OCI-LY7 (cell line): Measurements from ENCODE around the gene TMEM270. TPM values are rescaled to one million over a fixed set of nuclear protein-coding genes. Genes with fewer than 3 reads are reported as not detected.

Experiments used
- BruUV-seq: library from RNA; stranded (reverse); fragments of 400-500 nt; replicated peaks from 2 replicates; lab custom pipeline; 2021; lab: Mats Ljungman, UMichigan
- CTCF ChIA-PET: fragments of 300-600 bp; sonication (Branson Sonifier 250); formaldehyde crosslinking; loops from one replicate; lab custom pipeline; 2022; ENCODE audit warnings: antibody characterized with exemption; ENCODE audit not compliant: unreplicated experiment; lab: Charles Lee
- POLR2A ChIA-PET: fragments of 300-600 bp; sonication (Branson Sonifier 250); formaldehyde crosslinking; loops from one replicate; lab custom pipeline; 2022; ENCODE audit warnings: antibody characterized with exemption; lab: Charles Lee
- DNase-seq: peaks from one replicate; pipeline ENCODE4 v3.0.0-alpha.2; 2015; ENCODE audit warnings: low spot score
- H2AFZ ChIP-seq: fragments of 200-600 bp; sonication (generic), shearing (Covaris generic); 2 replicates; pipeline ENCODE4 v1.6.1; 2014; ENCODE audit warnings: mild to moderate bottlenecking, antibody characterized with exemption, low read length, moderate library complexity
- H3K27ac ChIP-seq: fragments of 200-600 bp; sonication (generic); 2 replicates; pipeline ENCODE4 v1.5.1; 2014; ENCODE audit warnings: mixed run types, low read depth, mild to moderate bottlenecking, moderate library complexity, low read length, inconsistent platforms; ENCODE audit not compliant: poor library complexity, severe bottlenecking
- H3K36me3 ChIP-seq: fragments of 200-600 bp; sonication (generic); 2 replicates; pipeline ENCODE4 v1.6.1; 2014; ENCODE audit warnings: mild to moderate bottlenecking, antibody characterized with exemption, low read length, moderate library complexity, mixed read lengths; ENCODE audit not compliant: insufficient read depth
- H3K4me1 ChIP-seq: fragments of 200-600 bp; sonication (generic); 2 replicates; pipeline ENCODE4 v1.5.1; 2014; ENCODE audit warnings: mild to moderate bottlenecking, low read length; ENCODE audit not compliant: insufficient read depth, poor library complexity, severe bottlenecking
- H3K4me2 ChIP-seq: fragments of 200-600 bp; sonication (generic); 2 replicates; pipeline ENCODE4 v1.6.1; 2014; ENCODE audit warnings: mild to moderate bottlenecking, low read length
- H3K4me3 ChIP-seq: fragments of 200-600 bp; sonication (generic); 2 replicates; pipeline ENCODE4 v1.5.1; 2014; ENCODE audit warnings: mild to moderate bottlenecking, low read depth, low read length; ENCODE audit not compliant: poor library complexity, severe bottlenecking
- H3K79me2 ChIP-seq: fragments of 200-600 bp; sonication (generic); 2 replicates; pipeline ENCODE4 v1.6.1; 2016; ENCODE audit warnings: low read depth, mild to moderate bottlenecking, low read length, moderate library complexity, mixed read lengths; ENCODE audit not compliant: insufficient read depth
- H3K9me2 ChIP-seq: fragments of 200-600 bp; sonication (generic); 2 replicates; pipeline ENCODE4 v1.6.1; 2016; ENCODE audit warnings: mild to moderate bottlenecking, low read length, mixed read lengths; ENCODE audit not compliant: insufficient read depth
- H3K9me3 ChIP-seq: fragments of 200-600 bp; sonication (generic); 2 replicates; pipeline ENCODE4 v1.6.1; 2014; ENCODE audit warnings: mild to moderate bottlenecking, mixed run types, low read length, mixed read lengths
- H4K20me1 ChIP-seq: fragments of 200-600 bp; sonication (generic); 2 replicates; pipeline ENCODE4 v1.6.1; 2014; ENCODE audit warnings: mild to moderate bottlenecking, antibody characterized with exemption, low read length, moderate library complexity, mixed read lengths; ENCODE audit not compliant: insufficient read depth
- EZH2phosphoT487 ChIP-seq: fragments of 200-600 bp; sonication (generic); IDR thresholded peaks from 2 replicates; pipeline ENCODE4 v1.6.1; 2018; ENCODE audit warnings: low read depth, borderline replicate concordance, mild to moderate bottlenecking, mixed run types, antibody characterized with exemption, low read length, moderate library complexity, mixed read lengths
- intact Hi-C: fragments of 100-400 bp; cut with micrococcal nuclease; formaldehyde crosslinking; loops from one replicate; pipeline ENCODE4 v1.10.0; 2022; ENCODE audit not compliant: unreplicated experiment
- total RNA-seq, 2 experiments: library from RNA; depleted of rRNA in 1 of 2; stranded (reverse); fragments of >200 nt in 1 of 2; shearing (Covaris generic) in 1 of 2; gene quantifications; 2 replicates each; pipeline ENCODE4 v1.2.3, GENCODE V29; 2014 to 2022
- TF ChIP-seq, protein P1 (sequence below): fragments of 200-600 bp; sonication (generic); conservative IDR thresholded peaks from 2 replicates; pipeline ENCODE4 v1.5.1; 2014; ENCODE audit warnings: mild to moderate bottlenecking, antibody characterized with exemption, low read length, moderate library complexity, mixed read lengths

Gene TMEM270
- total RNA-seq, 2 experiments from 2014 or later = not detected

DNA sequence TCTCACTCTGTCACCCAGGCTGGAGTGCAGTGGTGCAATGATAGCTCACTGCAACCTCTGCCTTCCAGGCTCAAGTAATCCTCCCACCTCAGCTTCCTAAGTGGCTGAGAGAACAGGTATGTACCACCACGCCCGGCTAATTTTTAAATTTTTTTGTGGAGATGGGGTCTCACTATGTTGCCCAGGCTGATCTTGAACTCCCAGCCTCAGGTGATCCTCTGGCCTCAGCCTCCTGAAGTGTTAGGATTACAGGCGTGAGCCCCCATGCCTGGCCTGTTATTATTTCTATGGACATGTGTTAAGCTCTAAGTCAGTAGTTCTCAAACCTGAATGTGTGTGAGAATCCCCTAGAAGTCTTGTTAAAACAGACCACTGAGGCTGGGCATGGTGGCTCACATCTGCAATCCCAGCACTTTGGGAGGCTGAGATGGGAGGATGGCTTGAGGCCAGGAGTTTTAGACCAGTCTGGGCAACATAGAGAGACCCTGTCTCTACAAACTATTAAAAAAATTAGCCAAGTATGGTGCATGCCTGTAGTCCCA lies 24.5 kb downstream of the TMEM270 start:
- Histone ChIP-seq H3K4me2 (no peak overlapping the region), H2AFZ (no peak overlapping the region), H3K4me3 (no peak overlapping the region), H3K4me1 (no peaks in the 10 kb centered on the region), H3K27ac (no peak overlapping the region), H3K9me3 (no peaks in the 10 kb centered on the region), H3K79me2 (no peaks in the 10 kb centered on the region), H3K36me3 (no peaks in the 10 kb centered on the region), H4K20me1 (no peaks in the 10 kb centered on the region), H3K9me2 (no peaks in the 10 kb centered on the region)
- ChIA-PET POLR2A (no interaction called here), CTCF (no interaction called here)
- intact Hi-C loops = no loop called here
- no peak for DNase-seq
- TF ChIP-seq, protein P1, sequence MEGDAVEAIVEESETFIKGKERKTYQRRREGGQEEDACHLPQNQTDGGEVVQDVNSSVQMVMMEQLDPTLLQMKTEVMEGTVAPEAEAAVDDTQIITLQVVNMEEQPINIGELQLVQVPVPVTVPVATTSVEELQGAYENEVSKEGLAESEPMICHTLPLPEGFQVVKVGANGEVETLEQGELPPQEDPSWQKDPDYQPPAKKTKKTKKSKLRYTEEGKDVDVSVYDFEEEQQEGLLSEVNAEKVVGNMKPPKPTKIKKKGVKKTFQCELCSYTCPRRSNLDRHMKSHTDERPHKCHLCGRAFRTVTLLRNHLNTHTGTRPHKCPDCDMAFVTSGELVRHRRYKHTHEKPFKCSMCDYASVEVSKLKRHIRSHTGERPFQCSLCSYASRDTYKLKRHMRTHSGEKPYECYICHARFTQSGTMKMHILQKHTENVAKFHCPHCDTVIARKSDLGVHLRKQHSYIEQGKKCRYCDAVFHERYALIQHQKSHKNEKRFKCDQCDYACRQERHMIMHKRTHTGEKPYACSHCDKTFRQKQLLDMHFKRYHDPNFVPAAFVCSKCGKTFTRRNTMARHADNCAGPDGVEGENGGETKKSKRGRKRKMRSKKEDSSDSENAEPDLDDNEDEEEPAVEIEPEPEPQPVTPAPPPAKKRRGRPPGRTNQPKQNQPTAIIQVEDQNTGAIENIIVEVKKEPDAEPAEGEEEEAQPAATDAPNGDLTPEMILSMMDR = no peak
- TF ChIP-seq EZH2phosphoT487 = no peak
- BruUV-seq = no TSS peak

DNA sequence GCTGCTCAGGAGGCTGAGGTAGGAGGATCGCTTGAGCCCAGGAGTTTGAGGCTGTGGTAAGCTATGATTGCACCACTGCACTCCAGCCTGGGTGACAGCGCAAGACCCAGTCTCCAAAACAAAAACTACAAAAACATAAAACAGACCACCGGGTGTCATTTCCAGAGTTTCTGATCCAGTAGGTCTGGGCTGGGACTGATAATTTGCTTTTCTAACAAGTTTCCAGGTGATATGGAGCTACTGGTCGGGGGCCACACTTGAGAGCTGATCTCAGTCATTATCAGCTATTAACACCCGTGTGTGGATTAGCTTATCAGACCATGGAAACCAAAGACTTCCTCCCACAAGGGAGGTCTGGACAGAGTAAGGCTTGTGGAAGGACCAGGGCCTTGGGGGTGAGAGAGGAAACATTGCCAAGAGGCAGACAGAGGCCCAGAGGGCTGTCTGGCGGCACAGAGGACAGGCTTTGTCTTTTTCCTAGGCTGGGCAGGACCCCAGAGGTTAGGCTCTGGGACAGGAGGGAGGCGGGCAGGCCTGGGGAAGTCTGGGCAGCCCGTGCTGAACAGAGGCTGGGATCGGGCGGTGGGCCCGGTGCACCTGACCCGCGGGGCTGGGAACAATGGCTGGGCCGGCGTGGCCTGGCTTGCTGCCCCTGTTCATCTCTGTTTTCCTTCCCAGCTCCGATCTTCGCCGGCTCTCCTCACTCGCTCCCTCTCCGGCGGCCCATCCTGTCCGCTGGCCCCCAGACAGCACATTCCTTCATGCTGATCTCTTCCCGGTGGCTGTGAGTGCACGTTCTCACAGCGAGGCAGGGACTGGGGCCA lies 25.2 kb downstream of the TMEM270 start:
- ChIA-PET POLR2A (no interaction called here), CTCF (no interaction called here)
- Histone ChIP-seq H3K79me2 (no peaks in the 10 kb centered on the region), H3K4me1 (no peaks in the 10 kb centered on the region), H3K4me3 (no peak overlapping the region), H3K9me2 (no peaks in the 10 kb centered on the region), H4K20me1 (no peaks in the 10 kb centered on the region), H3K9me3 (no peaks in the 10 kb centered on the region), H3K36me3 (no peaks in the 10 kb centered on the region), H3K4me2 (no peak overlapping the region), H2AFZ (no peak overlapping the region), H3K27ac (no peak overlapping the region)
- no peak for DNase-seq
- intact Hi-C loops = no loop called here
- no peak for TF ChIP-seq EZH2phosphoT487
- TF ChIP-seq, protein P1 = no peak
- no TSS peak for BruUV-seq

DNA sequence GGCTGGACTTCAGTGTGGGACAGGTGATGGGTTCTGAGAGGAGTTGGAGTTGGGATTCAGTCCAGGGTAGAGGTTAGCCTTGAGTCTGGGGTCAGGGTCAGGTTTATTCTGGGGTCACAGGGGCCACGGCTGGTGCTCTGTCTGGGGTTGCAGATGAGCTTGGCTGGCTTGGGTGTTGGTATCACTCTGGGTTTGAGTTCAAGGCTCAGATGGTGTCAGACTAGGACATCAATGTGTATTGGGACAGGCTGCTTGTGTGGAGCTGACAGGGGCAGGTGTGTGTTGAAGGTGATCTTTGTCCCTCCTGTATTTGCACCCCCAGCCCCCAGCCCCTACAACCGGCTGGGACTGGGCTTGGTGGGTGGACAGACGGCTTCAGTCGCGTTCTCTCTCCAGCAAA lies 26.8 kb downstream of the TMEM270 start:
- Histone ChIP-seq H4K20me1 (no peaks in the 10 kb centered on the region), H3K36me3 (no peaks in the 10 kb centered on the region), H3K4me1 (no peaks in the 10 kb centered on the region), H3K9me3 (no peaks in the 10 kb centered on the region), H3K79me2 (no peaks in the 10 kb centered on the region), H3K27ac (no peak overlapping the region), H3K9me2 (no peaks in the 10 kb centered on the region), H3K4me3 (no peak overlapping the region), H3K4me2 (no peak overlapping the region), H2AFZ (no peak overlapping the region)
- no peak for DNase-seq
- intact Hi-C loops = no loop called here
- TF ChIP-seq, protein P1 = no peak
- no peak for TF ChIP-seq EZH2phosphoT487
- no TSS peak for BruUV-seq
- ChIA-PET CTCF (no interaction called here), POLR2A (interaction anchor here (0.7 kb wide), 1 partner anchor 189 kb away, joined by 3 read pairs; no protein-coding TSS in a partner anchor)
